H1 (cell line): Measurements from ENCODE around the gene ATP6V1E1. TPM values are rescaled to one million over a fixed set of nuclear protein-coding genes. Genes with fewer than 3 reads are reported as not detected.
A peak's percentile ranks its signal among the peaks of the same experiment; 100 is the strongest.

Source experiments
- CTCF ChIA-PET: fragments of 300-600 bp; sonication (Branson Sonifier 250); formaldehyde crosslinking; loops from one replicate; lab custom pipeline; 2021; ENCODE audit not compliant: partially characterized antibody; lab: Charles Lee
- POLR2A ChIA-PET: fragments of 300-600 bp; sonication (Branson Sonifier 250); formaldehyde crosslinking; loops from one replicate; lab custom pipeline; 2021; ENCODE audit warnings: inconsistent platforms; ENCODE audit not compliant: partially characterized antibody; lab: Charles Lee
- DNase-seq, 2 experiments: peaks; one replicate each; pipeline versions ENCODE4 v3.0.0 to v3.0.0-alpha.2; 2010 to 2022; ENCODE audit warnings: low spot score in 2 of 2, low read depth in 1 of 2, mixed read lengths in 1 of 2
- FAIRE-seq: peaks from 2 replicates; lab custom pipeline; 2011; peaks lifted over from hg19 to GRCh38; lab: Jason Lieb, UNC
- H2AFZ ChIP-seq: 2 replicates; pipeline ENCODE4 v1.8.1; 2012; ENCODE audit warnings: low read length, inconsistent platforms
- H2AK5ac ChIP-seq: 2 replicates; pipeline ENCODE4 v1.6.1; 2013; ENCODE audit warnings: low read depth, low read length
- H2BK120ac ChIP-seq: replicated peaks from 2 replicates; pipeline ENCODE3; 2013; ENCODE audit warnings: low read depth, low read length, inconsistent platforms
- H2BK12ac ChIP-seq: 2 replicates; pipeline ENCODE4 v1.6.1; 2013; ENCODE audit warnings: low read depth, low read length
- H2BK15ac ChIP-seq: 2 replicates; pipeline ENCODE4 v1.6.1; 2013; ENCODE audit warnings: low read length
- H2BK20ac ChIP-seq: 2 replicates; pipeline ENCODE4 v1.6.1; 2013; ENCODE audit warnings: low read length
- H2BK5ac ChIP-seq: 2 replicates; pipeline ENCODE4 v1.6.1; 2013; ENCODE audit warnings: low read depth, low read length
- H3K14ac ChIP-seq: 2 replicates; pipeline ENCODE4 v1.6.1; 2013; ENCODE audit warnings: inconsistent platforms; ENCODE audit not compliant: insufficient read length
- H3K18ac ChIP-seq: 2 replicates; pipeline ENCODE4 v1.6.1; 2013; ENCODE audit warnings: low read length; ENCODE audit errors: extremely low read depth
- H3K23ac ChIP-seq: 2 replicates; pipeline ENCODE4 v1.6.1; 2013; ENCODE audit warnings: inconsistent platforms; ENCODE audit not compliant: insufficient read length
- H3K23me2 ChIP-seq: 2 replicates; pipeline ENCODE4 v1.6.1; 2013; ENCODE audit warnings: low read depth, low read length
- H3K27ac ChIP-seq: 2 replicates; pipeline ENCODE4 v1.6.1; 2011; ENCODE audit warnings: low read depth, low read length, inconsistent platforms
- H3K27me3 ChIP-seq, 4 experiments: replicated peaks in 1 of 4; 1 replicate in 1 of 4; 2 replicates in 3 of 4; pipeline versions ENCODE4 v1.6.1 to v1.8.1; 2011 to 2013; ENCODE audit warnings: low read length in 3 of 4, mild to moderate bottlenecking in 3 of 4, inconsistent platforms in 2 of 4, mixed read lengths in 2 of 4, moderate library complexity in 1 of 4; ENCODE audit not compliant: control insufficient read depth in 3 of 4, insufficient read depth in 3 of 4; ENCODE audit errors: extremely low read depth in 1 of 4
- H3K36me3 ChIP-seq, 4 experiments: 2 replicates each; pipeline versions ENCODE4 v1.6.1 to v1.8.1; 2011 to 2013; ENCODE audit warnings: mild to moderate bottlenecking in 4 of 4, low read length in 3 of 4, moderate library complexity in 2 of 4, control low read depth in 1 of 4, inconsistent platforms in 1 of 4; ENCODE audit not compliant: insufficient read depth in 4 of 4, control insufficient read depth in 2 of 4
- H3K4ac ChIP-seq: replicated peaks from 2 replicates; pipeline ENCODE3; 2013; ENCODE audit warnings: low read length, low read depth, mixed read lengths, inconsistent platforms; ENCODE audit not compliant: insufficient read length
- H3K4me1 ChIP-seq, 4 experiments: replicated peaks in 1 of 4; 1 replicate in 1 of 4; 2 replicates in 3 of 4; pipeline versions ENCODE4 v1.6.1 to v1.8.1; 2011 to 2013; ENCODE audit warnings: low read length in 3 of 4, inconsistent platforms in 2 of 4, mixed read lengths in 1 of 4; ENCODE audit not compliant: insufficient read depth in 4 of 4, control insufficient read depth in 3 of 4
- H3K4me2 ChIP-seq, 2 experiments: 2 replicates each; pipeline versions ENCODE4 v1.6.1 to v1.8.1; 2011 to 2013; ENCODE audit warnings: low read depth in 2 of 2, low read length in 2 of 2, control low read depth in 1 of 2, inconsistent platforms in 1 of 2, mild to moderate bottlenecking in 1 of 2; ENCODE audit not compliant: insufficient read depth in 1 of 2
- H3K4me3 ChIP-seq, 4 experiments: fragments of 200-600, 300-600 bp in 1 of 4; sonication (generic), shearing (Covaris generic), sonication (Bioruptor Twin) in 1 of 4; 2 replicates each; pipeline versions ENCODE4 v1.5.1 to v1.8.1; 2011 to 2016; ENCODE audit warnings: low read length in 4 of 4, low read depth in 3 of 4, control low read depth in 2 of 4, inconsistent platforms in 2 of 4, mild to moderate bottlenecking in 2 of 4, mixed read lengths in 1 of 4, moderate library complexity in 1 of 4; ENCODE audit not compliant: insufficient read depth in 2 of 4; ENCODE audit errors: extremely low read depth in 1 of 4
- H3K56ac ChIP-seq: replicated peaks from 2 replicates; pipeline ENCODE3; 2013; ENCODE audit warnings: low read depth, mild to moderate bottlenecking, mixed read lengths, low read length, inconsistent platforms; ENCODE audit not compliant: insufficient read length
- H3K79me1 ChIP-seq: 2 replicates; pipeline ENCODE4 v1.6.1; 2013; ENCODE audit warnings: low read depth, low read length, control low read depth
- H3K79me2 ChIP-seq, 2 experiments: 2 replicates each; pipeline versions ENCODE4 v1.6.1 to v1.8.1; 2012 to 2013; ENCODE audit warnings: low read length in 2 of 2, mild to moderate bottlenecking in 2 of 2, inconsistent platforms in 1 of 2; ENCODE audit not compliant: insufficient read depth in 2 of 2, control insufficient read depth in 1 of 2
- H3K9ac ChIP-seq, 4 experiments: replicated peaks in 1 of 4; 1 replicate in 1 of 4; 2 replicates in 3 of 4; pipeline versions ENCODE4 v1.6.1 to v1.8.1; 2011 to 2013; ENCODE audit warnings: low read depth in 3 of 4, low read length in 3 of 4, control low read depth in 2 of 4, mild to moderate bottlenecking in 2 of 4, moderate library complexity in 2 of 4, inconsistent platforms in 1 of 4; ENCODE audit errors: extremely low read depth in 1 of 4
- H3K9me3 ChIP-seq, 2 experiments: 2 replicates each; pipeline versions ENCODE4 v1.6.1 to v1.8.1; 2012 to 2013; ENCODE audit warnings: mild to moderate bottlenecking in 2 of 2, moderate library complexity in 2 of 2, control low read depth in 1 of 2, inconsistent platforms in 1 of 2, low read depth in 1 of 2, low read length in 1 of 2, mixed read lengths in 1 of 2; ENCODE audit not compliant: insufficient read depth in 2 of 2
- H4K20me1 ChIP-seq, 2 experiments: replicated peaks in 1 of 2; 2 replicates each; pipeline versions ENCODE3 to v1.8.1; 2011 to 2013; ENCODE audit warnings: inconsistent platforms in 2 of 2, low read length in 2 of 2, mild to moderate bottlenecking in 1 of 2; ENCODE audit not compliant: insufficient read depth in 2 of 2, control insufficient read depth in 1 of 2
- H4K5ac ChIP-seq: 2 replicates; pipeline ENCODE4 v1.6.1; 2013; ENCODE audit warnings: low read length, low read depth, mixed read lengths, inconsistent platforms; ENCODE audit not compliant: insufficient read length
- H4K8ac ChIP-seq: 2 replicates; pipeline ENCODE4 v1.8.0; 2013; ENCODE audit warnings: mild to moderate bottlenecking, moderate library complexity, low read length, inconsistent platforms; ENCODE audit not compliant: insufficient read depth; ENCODE audit errors: extremely low read depth
- H4K91ac ChIP-seq: replicated peaks from 2 replicates; pipeline ENCODE3; 2013; ENCODE audit warnings: low read length, mixed read lengths, inconsistent platforms; ENCODE audit not compliant: insufficient read length
- BCL11A ChIP-seq, 2 experiments: IDR thresholded peaks; one replicate each; pipeline ENCODE4 v1.6.1; 2011; ENCODE audit warnings: low read depth in 2 of 2, low read length in 2 of 2, mild to moderate bottlenecking in 2 of 2
- JUN ChIP-seq: IDR thresholded peaks from 2 replicates; pipeline ENCODE4 v1.6.1; 2011; ENCODE audit warnings: low read depth, mild to moderate bottlenecking, improper control_type of control experiment, low read length
- JUND ChIP-seq: IDR thresholded peaks from 2 replicates; pipeline ENCODE4 v1.6.1; 2011; ENCODE audit warnings: mild to moderate bottlenecking, improper control_type of control experiment, low read length
- KDM1A ChIP-seq: fragments of 200-600, 300-600 bp; sonication (generic); IDR thresholded peaks from 2 replicates; pipeline ENCODE4 v1.7.1; 2016; ENCODE audit warnings: mild to moderate bottlenecking, low read length, borderline replicate concordance
- KDM4A ChIP-seq: IDR thresholded peaks from one replicate; pipeline ENCODE4 v1.7.1; 2012; ENCODE audit warnings: low read depth, mild to moderate bottlenecking, moderate library complexity, low read length, inconsistent platforms; ENCODE audit not compliant: severe bottlenecking
- NRF1 ChIP-seq: IDR thresholded peaks from 2 replicates; pipeline ENCODE4 v1.6.1; 2011; ENCODE audit warnings: mild to moderate bottlenecking, low read depth, low read length, improper control_type of control experiment
- POU5F1 ChIP-seq: IDR thresholded peaks from 2 replicates; pipeline ENCODE4 v1.6.1; 2011; ENCODE audit warnings: low read depth, mild to moderate bottlenecking, low read length, moderate library complexity
- RAD21 ChIP-seq, 2 experiments: IDR thresholded peaks in 1 of 2; conservative IDR thresholded peaks in 1 of 2; 2 replicates each; pipeline ENCODE4 v1.6.1; 2011; ENCODE audit warnings: low read depth in 2 of 2, low read length in 2 of 2, improper control_type of control experiment in 1 of 2, inconsistent platforms in 1 of 2, mild to moderate bottlenecking in 1 of 2, moderate library complexity in 1 of 2
- RFX5 ChIP-seq: IDR thresholded peaks from 2 replicates; pipeline ENCODE4 v1.6.1; 2011; ENCODE audit warnings: low read depth, low read length, improper control_type of control experiment, borderline replicate concordance
- RXRA ChIP-seq: IDR thresholded peaks from 2 replicates; pipeline ENCODE4 v1.6.1; 2011; ENCODE audit warnings: low read depth, mild to moderate bottlenecking, low read length, moderate library complexity; ENCODE audit not compliant: insufficient read depth
- SUZ12 ChIP-seq: fragments of 200-600 bp; sonication (generic); IDR thresholded peaks from 2 replicates; pipeline ENCODE4 v1.6.1; 2012; ENCODE audit warnings: mild to moderate bottlenecking, inconsistent platforms, low read length, moderate library complexity, mixed read lengths
- TAF7 ChIP-seq: optimal IDR thresholded peaks from 2 replicates; pipeline ENCODE3; 2011; ENCODE audit warnings: low read depth, mild to moderate bottlenecking, inconsistent platforms, low read length, moderate library complexity, borderline replicate concordance
- ZNF274 ChIP-seq: IDR thresholded peaks from 2 replicates; pipeline ENCODE4 v1.7.0; 2012; ENCODE audit warnings: low read length, borderline replicate concordance; ENCODE audit errors: extremely low read depth
- WGBS, 2 experiments: shearing (Covaris generic) in 1 of 2; methylation state at CpG; one replicate each; pipeline versions ENCODE4 v1.1.6 to v1.1.7; 2013 to 2015; ENCODE audit warnings: low lambda C conversion rate in 2 of 2, mixed read lengths in 2 of 2, inconsistent platforms in 1 of 2, low coverage in 1 of 2, missing lambda C conversion rate in 1 of 2; ENCODE audit not compliant: insufficient replicate concordance in 2 of 2, insufficient coverage in 1 of 2, insufficient read length in 1 of 2; ENCODE audit errors: extremely low coverage in 1 of 2, missing lambda C conversion rate in 1 of 2; 5-methylcytosine and 5-hydroxymethylcytosine counted together
- polyA plus RNA-seq, 7 experiments: library from polyadenylated mRNA; depleted of rRNA in 3 of 7; stranded (reverse) in 5 of 7; unstranded in 2 of 7; fragments of >200 nt in 5 of 7; fragments of 200-250 nt in 2 of 7; gene quantifications; 1 replicate in 5 of 7; 2 replicates in 1 of 7; 4 replicates in 1 of 7; pipeline versions ENCODE4 v1.2.1 to v1.2.3, GENCODE V29; 2011 to 2013; ENCODE audit warnings: missing spikeins in 2 of 7, mixed read lengths in 2 of 7
- total RNA-seq: library from RNA; stranded (reverse); fragmentation: NEBNext Ultra II Directional; extraction: Animal tissue kit (Norgen Biotek cat#: 25700); gene quantifications from 2 replicates; pipeline ENCODE4 v1.2.1, GENCODE V29; 2021

The ATP6V1E1 gene
- total and polyA plus RNA-seq, 2 of the 8 experiments (the other 6 are each of a cell fraction or from before 2014, with no cell fraction given): 80.4 to 88.1 TPM

- no peak overlapping the region for H3K9ac ChIP-seq
- H4K8ac ChIP-seq: 0 out of 2 replicates have a peak overlapping the region, but pooled peaks have one; percentile 16
- H4K20me1 ChIP-seq: peaks cover 0 to 6% of the 10 kb centered on the region in 2 experiments
- no peak overlapping the region for H3K14ac ChIP-seq
- H3K36me3 ChIP-seq: peaks cover 45 to 82% (median 61%) of the 10 kb centered on the region in 4 experiments
- no peak overlapping the region for H3K4me2 ChIP-seq
- no peaks in the 10 kb centered on the region for H3K4me1 ChIP-seq
- no peaks in the 10 kb centered on the region for H3K27me3 ChIP-seq
- H3K18ac ChIP-seq: no peak overlapping the region
- FAIRE-seq (no peak), DNase-seq (no peak)
- H3K79me2 ChIP-seq: peaks cover 0 to 2% of the 10 kb centered on the region in 2 experiments; a peak in 1 of 4 replicates
- no peak overlapping the region for H3K56ac ChIP-seq
- H2BK15ac ChIP-seq: no peak overlapping the region
- H2AFZ ChIP-seq: no peak overlapping the region
- ChIA-PET CTCF (interaction anchor here (3.7 kb wide), 1 partner anchor 10 kb away, joined by 14 read pairs; no protein-coding TSS in a partner anchor), POLR2A (interaction anchor here (1.2 to 2.2 kb wide), 3 partner anchors 10 to 41 kb away, joined by 4 to 5 read pairs (median 5); no protein-coding TSS in a partner anchor)
- H2BK20ac ChIP-seq: no peak overlapping the region
- WGBS, 2 experiments: 96% methylated on average over 10 of the region's 10 CpGs; no CpG with 5 or more reads in 1 of the 2 experiments
- H4K91ac ChIP-seq: no peak overlapping the region
- H3K23me2 ChIP-seq: no peaks in the 10 kb centered on the region; the same call in 1 of the 2 replicates
- H2AK5ac ChIP-seq: 0 out of 2 replicates have a peak overlapping the region, but pooled peaks have one; percentile 13
- TF ChIP-seq SUZ12 (no peak), BCL11A (IDR thresholded peaks at IDR 0.05; ENCODE audit: low read depth in 2 of 2, low read length in 2 of 2) (no peak), KDM1A (no peak), RXRA (no peak), KDM4A (no peak), POU5F1 (no peak), RFX5 (no peak), TAF7 (no peak), NRF1 (no peak), ZNF274 (no peak), JUND (no peak), JUN (no peak), RAD21 (IDR thresholded peaks at IDR 0.05 in 1 of 2, conservative IDR thresholded peaks at IDR 0.05 in 1 of 2; ENCODE audit: low read depth in 2 of 2, low read length in 2 of 2) (no peak)
- H3K9me3 ChIP-seq: no peaks in the 10 kb centered on the region
- H2BK5ac ChIP-seq: no peak overlapping the region
- H3K79me1 ChIP-seq: peaks cover 2% of the 10 kb centered on the region; the same call in 1 of the 2 replicates
- H4K5ac ChIP-seq: no peak overlapping the region
- H3K4me3 ChIP-seq: no peak overlapping the region
- H2BK120ac ChIP-seq: no peak overlapping the region
- no peak overlapping the region for H3K23ac ChIP-seq
- H2BK12ac ChIP-seq: no peak overlapping the region
- H3K27ac ChIP-seq: no peak overlapping the region
- H3K4ac ChIP-seq: no peak overlapping the region
Measured at GRCh38 chr22:17549183-17549582, 79.4 kb downstream of the ATP6V1E1 start.
